Stimulated activated CD8-positive, alpha-beta memory T cell treated with anti-CD3 and anti-CD28 coated beads, Interleukin-4, amount 100 ng/mL, for 1 hour (primary cell): ENCODE data around the gene OMA1.
"Not testable (repeated sequence)": the region's sequence is repeated elsewhere in the genome, so short reads cannot be mapped to it uniquely, and the experiment has no call there.

Experiments
- DNase-seq, 2 donors: peaks; one replicate each; pipeline ENCODE4 v3.0.0-alpha.2; 2020; ENCODE audit warnings: low read depth in 2 of 2, low spot score in 1 of 2

The OMA1 gene

DNA sequence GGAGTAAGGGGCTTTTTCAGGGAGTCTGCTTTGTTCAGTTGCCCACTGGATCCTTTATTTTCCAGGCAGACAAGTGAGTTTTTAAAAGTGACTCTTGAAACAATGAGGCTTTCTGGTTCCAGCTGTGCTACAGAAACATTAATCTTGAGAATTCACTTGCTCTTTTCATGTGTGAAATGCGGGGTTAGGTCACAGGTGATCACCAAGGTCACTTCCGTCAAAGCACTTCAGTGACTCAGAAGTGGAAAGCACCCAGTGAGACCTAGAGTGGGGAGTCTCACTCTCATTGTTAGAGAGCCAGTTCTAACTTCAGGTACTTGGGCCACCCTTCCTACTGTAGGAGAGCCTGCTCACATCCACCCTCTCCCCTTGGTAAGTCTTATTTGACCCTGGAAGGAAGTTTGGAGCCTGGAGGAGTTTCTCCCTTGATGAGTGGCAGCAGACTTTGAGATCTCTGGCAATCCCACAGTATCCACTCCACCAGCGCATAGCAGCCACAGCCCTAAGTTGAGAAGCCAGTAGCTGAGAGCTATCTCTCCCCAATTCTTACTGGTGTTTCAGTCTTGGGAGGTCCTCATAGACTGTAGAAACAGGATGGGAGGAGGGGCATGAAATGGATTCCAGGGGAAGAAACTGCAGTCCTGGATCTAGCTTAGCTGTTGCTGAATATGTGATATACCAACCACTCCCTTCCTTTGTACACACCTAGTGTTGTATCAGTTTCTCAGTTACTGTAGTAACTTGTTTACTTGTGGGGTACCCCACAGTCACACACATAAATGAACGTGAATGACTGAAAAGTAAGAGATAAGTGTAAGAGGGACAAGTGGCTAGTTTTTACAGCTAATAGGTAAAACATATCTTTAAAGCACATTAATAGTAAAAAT lies 27.4 kb upstream of the OMA1 start:
- no peak for DNase-seq

DNA sequence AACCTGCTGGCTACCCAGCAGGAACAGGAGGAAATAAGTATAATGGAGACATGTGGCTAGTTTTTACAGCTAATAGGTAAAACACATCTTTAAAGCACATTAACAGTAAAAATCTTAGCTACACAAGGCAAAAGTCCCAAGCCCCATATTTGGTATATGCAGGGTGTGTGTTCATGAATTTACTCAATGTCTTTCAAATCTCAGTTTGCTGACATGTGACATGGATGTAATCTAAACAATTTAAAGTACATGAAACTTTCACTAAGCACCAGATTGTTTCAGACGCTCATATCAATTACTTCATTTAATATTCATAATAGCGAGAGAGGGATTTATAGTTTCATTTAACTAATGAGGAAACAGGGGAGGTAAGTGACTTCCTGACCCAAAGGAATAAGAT lies 26.6 kb upstream of the OMA1 start:
- no peak for DNase-seq

DNA sequence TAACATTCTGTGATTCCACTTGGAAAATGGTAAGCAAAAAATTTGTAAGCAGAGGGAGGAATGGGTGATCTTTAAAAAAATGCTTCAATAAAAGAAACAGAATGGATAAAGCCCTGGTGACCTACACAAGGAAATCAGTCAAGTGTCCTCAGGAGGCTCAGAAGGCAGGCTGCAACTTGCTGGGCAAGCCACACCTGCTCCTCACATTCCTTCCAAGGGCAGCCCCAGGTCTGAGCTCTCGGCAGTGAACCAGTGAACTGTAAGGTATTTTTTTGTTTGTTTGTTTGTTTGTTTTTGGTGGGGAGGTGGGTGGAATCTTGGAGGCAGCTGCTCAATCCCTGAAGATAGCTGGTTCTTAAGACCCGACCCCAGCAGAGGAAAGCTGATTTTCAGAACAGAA lies 26.2 kb upstream of the OMA1 start:
- DNase-seq, result no peak

DNA sequence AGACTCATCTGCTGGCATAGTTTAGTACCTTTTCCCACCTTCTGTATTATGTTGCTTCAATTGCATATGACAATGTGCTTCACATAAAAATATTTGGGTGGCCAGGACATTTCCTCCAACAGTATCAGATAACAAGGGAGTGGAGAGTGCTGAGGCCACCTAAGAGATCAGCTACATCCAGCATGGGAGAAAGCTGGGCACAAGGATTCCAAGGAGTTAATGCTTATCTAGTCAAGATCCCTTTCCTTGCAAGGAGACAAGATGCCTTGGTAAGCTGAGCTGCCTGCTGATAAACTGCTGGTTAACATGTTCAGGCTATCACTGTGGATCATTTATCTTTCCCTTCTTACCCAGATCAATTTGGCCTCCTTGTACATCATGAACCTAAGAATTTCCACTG lies 25.1 kb upstream of the OMA1 start:
- no peak for DNase-seq

DNA sequence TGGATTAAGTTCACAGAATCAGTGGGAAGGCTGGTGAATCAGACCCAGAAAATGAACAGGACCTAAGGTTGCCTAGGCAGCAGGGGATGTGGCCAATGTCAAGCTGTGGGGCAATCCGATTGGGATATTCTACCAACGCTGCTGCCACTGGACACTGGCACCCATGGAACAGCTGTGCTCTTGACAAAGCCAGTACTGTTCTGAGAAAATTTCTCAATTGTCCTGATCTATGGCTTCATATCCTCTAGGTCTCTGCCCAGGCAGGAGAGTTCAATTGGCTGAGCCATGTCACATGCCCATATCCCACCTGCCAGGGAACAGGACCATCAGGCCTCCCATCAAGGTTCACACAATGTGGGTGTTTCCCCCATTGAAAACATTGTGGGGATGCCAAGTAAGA lies 24.3 kb upstream of the OMA1 start:
- DNase-seq, result no peak

DNA sequence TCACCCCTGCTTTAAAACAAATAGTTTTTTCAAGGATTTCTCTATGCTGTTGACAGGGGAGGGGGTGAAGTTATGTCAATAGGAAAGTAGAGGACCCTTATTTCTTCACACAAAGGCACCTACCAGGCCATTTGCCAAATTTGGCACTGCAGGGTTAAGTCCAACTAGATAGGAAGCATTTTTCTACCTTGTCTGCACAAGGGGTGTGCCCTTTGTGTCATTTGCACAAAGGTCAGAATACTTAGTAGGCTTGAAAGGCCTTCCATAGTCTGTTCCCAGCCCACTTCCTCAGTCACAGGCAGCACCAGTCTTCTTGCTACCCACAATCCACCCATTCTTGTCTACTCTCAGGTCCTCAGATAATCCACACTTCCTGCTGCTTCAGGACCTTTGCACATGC lies 23.6 kb upstream of the OMA1 start:
- no peak for DNase-seq

DNA sequence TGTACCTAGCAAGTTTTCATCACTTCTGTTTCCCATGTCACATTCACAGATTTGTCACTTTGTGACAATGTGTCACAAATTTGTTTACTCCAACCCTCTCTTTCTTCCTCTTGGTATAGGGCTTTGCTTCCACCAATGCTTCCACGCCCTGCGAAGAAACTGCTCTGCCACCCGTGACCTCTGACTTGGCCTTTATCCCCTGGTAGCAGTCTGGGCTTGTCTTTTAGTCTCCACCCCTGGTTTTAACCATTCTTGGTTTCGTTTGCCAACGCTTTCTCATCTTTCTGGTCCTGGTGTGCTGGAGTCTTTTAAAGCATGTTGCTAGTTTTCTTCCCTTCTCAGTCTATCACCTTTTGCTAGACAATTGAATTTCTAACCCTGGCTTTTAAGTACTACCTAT lies 22.4 kb upstream of the OMA1 start:
- no peak for DNase-seq

DNA sequence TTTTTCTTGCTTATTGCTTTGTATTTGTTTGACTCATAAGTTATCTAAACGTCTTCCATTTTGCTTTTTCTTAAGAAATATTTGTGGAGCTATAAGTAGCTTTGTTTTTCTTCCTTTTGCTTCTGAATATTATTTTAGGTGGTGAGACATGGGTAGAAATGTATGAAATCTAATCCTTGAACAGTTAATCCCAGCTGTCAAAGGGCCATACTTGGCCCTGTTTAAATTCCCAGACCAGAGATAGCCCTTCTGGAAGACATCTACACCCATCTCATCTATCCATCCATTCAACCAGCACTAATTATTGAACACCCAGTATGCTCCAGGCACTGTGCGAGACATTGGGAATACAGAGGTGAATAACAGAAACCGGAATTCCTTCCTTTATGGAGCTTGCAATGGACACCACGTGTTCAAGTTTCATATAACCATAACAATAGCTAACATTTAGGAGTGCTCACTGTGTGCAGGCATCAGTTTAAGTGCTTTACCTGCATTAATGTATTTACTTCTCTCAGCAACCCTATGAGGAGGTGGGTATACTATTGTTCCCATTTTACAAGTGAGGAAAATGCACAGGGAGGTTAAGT lies 21.8 kb upstream of the OMA1 start:
- DNase-seq, result no peak

DNA sequence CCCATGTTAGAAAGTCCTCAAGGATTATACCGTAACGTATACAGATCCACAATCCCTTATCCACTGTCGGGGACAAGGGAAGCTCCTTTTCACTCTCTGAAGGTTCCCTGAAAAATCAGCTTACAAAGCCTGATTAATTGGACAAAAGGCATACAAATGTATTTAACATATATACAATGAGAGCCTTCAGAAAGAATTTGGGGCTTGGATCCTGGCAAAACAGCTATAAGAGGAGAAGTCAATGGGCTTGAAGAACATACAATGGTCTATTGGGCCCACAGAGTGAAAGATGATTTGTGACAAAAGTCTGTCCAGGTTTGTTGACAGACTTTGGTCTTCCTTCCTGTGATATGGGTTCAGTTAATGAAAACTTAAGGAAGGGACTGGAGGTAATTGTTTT lies 19.8 kb upstream of the OMA1 start:
- no peak for DNase-seq

DNA sequence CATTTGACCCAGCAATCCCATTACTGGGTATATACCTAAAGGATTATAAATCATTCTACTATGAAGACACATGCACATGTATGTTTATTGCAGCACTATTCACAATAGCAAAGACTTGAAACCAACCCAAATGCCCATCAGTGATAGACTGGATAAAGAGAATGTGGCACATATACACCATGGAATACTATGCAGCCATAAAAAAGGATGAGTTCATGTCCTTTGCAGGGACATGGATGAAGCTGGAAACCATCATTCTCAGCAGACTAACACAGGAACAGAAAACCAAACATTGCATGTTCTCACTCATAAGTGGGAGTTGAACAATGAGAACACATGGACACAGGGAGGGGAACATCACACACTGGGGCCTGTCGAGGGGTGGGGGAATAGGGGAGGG lies 17.2 kb upstream of the OMA1 start:
- DNase-seq, result not testable (repeated sequence)

DNA sequence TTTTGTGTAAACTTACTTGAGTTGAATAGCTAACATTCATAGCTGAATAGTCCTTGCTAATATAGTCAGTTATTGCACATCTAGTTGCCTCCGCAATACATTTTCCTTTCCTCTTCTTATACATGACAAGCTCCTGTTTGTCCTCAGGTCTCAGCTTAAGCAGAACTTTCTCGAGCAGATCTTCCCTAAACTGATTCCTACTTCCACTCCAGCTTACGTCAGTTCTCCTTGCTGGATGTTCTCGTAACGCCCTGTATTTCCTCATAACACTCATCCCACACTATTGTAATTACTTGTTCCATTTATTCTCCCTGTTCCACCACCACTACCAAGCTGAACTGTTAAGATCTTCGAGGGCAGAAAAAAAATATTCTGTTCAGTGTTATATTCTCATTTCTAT lies 15.1 kb upstream of the OMA1 start:
- no peak for DNase-seq

DNA sequence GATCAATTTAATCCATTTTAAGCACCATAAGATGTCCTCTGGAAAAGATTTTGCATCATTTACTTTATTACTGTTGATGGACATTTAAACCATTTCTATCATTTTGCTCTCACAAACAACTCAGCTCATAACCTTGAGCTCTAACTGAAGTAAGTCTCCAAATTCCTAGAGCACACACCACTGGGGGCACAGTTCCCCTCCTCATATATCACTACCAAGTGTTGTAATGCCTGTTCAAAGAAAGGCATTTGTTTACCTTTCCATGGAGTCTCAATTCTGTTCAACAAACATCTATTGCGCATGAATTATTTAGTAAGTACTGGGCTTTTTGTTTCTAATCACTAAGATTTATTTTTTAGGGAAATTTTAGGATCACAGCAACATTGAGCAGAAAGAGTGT lies 8.9 kb upstream of the OMA1 start:
- DNase-seq, result no peak

DNA sequence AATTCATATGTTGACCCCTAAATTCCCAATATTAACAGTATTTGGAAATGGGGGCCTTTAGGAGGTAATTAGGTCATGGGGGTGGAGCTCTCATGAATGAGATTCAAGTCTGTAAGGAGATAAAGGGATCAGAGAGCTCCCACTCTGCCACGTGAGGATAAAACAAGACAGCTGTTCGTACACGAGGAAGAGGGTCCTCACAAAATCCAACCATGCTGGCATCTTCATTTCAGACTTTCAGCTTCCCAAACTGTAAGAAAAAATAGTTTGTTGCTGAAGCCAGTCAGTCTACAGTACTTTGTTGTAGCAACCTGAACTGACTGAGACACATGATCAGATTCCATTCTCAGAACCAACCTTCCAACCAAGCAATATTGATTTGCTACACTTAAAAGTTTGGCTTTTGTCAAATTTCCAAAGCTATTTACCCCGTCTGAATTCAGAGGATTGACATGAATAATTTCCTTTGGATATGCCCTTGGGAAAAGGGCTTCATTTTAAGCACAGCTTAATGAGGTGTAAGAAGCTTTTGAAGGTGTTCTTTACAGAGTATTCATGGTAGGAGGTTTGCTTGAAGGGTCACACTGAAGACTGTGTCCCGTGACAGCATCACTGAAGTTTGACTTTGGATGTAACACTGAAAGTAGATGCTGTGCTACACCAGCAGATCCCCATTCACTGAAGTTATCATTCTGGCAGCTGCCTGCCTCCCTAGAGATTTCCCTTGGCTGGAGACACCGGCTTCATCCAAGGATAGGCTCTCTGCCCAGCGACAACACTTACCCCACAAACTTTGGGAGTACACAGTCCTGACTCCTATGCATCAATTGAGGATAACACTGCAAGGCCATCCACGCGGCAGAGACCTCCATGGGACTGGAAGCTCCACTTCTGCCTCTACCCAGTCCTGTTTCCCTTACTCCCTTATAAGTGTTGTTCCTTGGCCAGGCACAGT lies 4.9 kb upstream of the OMA1 start:
- no peak for DNase-seq

DNA sequence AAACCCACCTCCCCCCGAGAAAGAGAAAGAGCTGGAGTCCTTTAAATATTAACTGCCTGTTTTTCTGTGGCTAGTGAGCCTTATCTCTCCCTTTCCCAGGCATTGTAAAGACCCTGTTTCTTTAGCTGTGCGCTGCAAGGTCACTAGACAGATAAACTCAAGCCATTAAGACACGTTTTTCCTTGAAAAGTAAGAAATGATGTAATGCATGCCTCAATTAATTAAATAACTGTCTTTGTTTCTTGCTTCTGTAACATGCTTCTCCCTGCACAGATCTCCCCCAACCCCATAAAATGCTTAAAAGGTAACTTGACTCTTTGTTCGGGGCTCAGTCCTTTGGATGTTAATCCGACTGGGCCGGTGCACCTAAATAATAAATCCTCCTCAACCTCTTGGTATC lies 2.8 kb upstream of the OMA1 start:
- DNase-seq, result not testable (repeated sequence)

DNA sequence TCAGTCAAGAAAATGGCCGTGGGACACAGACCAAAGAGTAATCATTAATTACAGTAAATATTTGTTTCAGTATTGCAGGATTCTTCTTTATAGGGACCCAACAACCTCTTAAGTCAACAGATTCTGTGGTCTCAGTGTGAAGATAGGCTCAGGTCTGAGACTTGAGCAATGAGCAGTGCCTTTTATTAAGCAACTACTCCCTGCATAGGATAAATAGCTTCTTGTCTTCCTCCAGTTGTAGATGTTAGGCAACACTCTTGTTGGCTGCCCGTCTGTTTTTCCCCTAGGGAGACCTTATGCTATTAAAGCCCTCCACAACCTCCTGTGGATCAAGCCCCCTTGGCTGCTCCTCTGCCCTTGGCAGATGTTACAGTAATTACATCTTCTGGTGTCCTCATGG lies 1.8 kb upstream of the OMA1 start:
- no peak for DNase-seq

DNA sequence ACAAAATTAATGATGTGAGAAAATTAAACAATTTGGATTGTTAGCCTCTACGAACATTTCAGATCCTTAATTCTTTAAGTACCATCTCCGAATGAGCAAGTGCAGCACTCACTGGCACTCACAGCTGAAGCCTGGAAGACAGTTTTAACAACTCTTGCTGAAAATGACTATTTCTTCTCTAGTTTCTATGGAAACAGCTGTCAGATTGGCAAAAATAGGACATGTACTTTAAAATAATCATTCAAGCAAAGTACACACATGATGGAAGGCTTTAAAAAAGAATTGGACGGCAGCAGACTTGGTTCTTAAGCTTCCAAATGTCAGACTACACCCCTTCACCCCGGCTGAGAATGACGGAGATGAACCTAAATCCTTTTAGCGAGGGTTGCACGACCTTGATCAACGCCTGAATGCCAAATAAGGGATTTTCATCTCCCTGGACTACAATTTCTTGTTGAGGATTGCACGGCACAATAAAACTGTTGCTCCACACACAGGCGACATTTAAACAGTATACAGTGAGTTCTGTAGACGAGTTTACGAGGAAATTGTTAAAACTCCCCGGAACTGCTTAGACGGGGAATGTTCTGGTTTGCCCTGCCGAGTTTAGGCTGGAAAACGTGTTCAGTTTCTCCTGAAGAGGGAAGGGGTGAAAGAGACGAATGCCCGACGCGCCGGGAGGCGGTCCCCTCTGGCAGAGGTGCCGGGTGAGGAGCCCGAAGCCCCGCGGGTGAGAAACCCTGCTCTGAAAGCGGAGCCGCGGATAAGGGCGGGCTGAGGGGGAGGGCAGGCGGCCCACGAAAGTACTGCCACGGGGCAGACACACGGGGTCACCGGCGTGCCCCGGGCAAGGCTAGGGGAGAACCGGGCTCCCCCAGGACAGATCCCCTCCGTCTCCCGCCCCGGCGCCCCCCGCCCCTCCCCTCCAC lies 671 bp downstream of the OMA1 start:
- DNase-seq, result peak; percentile 46 to 57

DNA sequence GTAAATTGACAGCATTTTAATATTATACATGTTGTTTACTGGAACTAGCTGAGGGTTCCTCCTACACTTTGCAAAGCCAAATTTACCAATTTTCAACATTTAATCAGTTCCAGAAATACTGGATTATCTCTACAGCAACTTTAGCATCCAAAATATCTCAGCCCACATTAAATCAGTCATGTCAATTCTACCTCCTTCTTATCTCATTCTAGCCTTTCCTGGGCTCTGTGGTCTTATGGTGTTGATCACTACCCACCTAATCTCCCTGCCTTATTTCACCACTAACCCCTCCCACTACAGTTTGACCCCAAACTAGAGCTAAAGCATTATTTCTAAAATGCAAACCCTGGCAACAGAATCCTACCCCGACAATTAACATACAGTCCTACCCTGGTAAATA lies 3.3 kb downstream of the OMA1 start:
- no peak for DNase-seq

DNA sequence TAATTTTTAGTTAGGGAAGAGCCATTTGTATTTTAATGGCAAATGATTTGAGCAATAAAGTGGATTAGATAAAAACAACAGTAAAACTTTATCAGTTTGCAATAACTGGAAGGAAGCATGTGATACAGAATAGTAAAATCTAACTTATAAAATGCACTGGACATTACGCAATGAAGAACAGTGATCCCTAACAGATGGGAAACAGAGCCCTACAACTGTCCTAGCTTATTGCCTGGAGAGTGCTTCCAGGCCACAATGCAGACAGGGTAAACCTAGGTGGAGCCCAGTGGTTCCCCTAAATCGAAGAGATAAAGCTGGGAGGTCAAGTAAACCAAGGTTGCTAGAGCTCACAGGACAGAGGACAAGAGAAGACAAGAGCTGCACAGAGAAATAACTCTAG lies 7.0 kb downstream of the OMA1 start:
- no peak for DNase-seq

DNA sequence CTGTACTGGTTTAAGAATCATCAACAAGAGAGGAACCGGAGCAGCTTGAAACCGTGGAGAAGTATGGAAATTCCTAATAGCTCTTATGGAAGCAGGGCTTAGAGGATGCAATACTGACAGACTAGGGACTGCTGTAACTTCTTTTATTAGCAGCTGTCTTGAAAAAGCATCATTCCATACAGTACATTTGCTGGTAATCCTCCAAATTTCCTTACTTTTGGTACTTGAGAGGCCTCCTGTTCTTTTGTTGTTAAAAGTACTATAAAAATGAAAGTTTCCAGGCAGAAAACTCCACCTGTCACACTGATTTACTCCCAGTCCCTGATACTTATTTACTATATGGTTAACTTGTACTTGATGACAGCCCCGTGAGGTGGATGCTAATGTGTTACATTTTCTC lies 7.7 kb downstream of the OMA1 start:
- no peak for DNase-seq

DNA sequence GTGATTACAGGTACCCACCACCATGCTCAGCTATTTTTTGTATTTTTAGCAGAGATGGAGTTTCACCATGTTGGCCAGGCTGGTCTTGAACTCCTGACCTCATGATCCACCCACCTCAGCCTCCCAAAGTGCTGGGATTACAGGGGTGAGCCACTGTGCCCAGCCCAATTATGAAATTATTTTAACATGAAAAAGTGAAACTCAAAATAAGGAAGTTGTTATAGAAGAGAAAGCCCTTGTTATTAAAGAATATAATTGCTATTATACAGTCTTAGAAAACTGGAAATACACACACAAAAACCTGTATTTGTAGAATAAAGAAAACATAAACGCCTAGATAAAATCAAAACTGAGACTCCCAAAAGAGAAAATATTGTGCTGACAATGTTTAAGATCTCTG lies 14.7 kb downstream of the OMA1 start:
- DNase-seq, result not testable (repeated sequence)

DNA sequence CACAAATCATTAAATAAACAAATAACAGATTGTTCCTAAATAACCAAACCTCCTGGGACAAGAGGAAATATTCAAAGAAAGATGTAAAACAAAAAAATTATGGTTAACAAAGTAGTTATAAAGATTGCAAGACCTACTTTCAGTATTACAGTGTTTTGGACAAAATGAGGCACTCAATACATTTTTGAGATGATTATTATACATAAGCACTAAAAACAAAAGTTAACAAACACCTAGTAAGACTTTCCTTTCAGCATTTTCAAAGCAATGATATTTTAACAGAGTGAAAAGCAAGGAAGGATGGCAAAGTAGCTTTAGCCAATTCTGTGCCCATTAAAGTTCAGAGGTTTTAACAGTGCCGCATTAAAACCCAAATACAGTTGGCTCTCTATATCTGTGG lies 17.2 kb downstream of the OMA1 start:
- DNase-seq, result no peak
